OCI-LY3 (cell line): ENCODE measurements around the gene LGALS3BP.

Experiments
- H2AFZ ChIP-seq: fragments of 200-600, 300-600 bp; shearing (Covaris generic); 2 replicates; pipeline ENCODE4 v1.6.0; 2014; ENCODE audit warnings: antibody characterized with exemption, low read depth, low read length
- H3K27ac ChIP-seq: fragments of 200-600, 300-600 bp; sonication (generic); 2 replicates; pipeline ENCODE4 v1.5.1; 2014; ENCODE audit warnings: mild to moderate bottlenecking, low read length, moderate library complexity, mixed read lengths
- H3K27me3 ChIP-seq: fragments of 200-600, 300-600 bp; sonication (generic); 2 replicates; pipeline ENCODE4 v1.6.1; 2014; ENCODE audit warnings: low read depth, low read length, mixed read lengths
- H3K36me3 ChIP-seq: fragments of 200-600, 300-600 bp; sonication (generic); replicated peaks from 2 replicates; pipeline ENCODE3; 2014; ENCODE audit warnings: low read depth, low read length, mixed read lengths
- H3K4me1 ChIP-seq: fragments of 300-600, 200-600 bp; sonication (generic); 2 replicates; pipeline ENCODE4 v1.6.1; 2014; ENCODE audit warnings: low read length, mixed read lengths
- H3K4me2 ChIP-seq: fragments of 200-600, 300-600 bp; sonication (generic); 2 replicates; pipeline ENCODE4 v1.6.1; 2014; ENCODE audit warnings: low read length, mixed read lengths
- H3K4me3 ChIP-seq: fragments of 300-600, 200-600 bp; sonication (generic); 2 replicates; pipeline ENCODE4 v1.5.1; 2014; ENCODE audit warnings: antibody characterized with exemption, mild to moderate bottlenecking, low read length, moderate library complexity
- H3K79me2 ChIP-seq: fragments of 300-600, 200-600 bp; shearing (Covaris generic); 2 replicates; pipeline ENCODE4 v1.6.1; 2014; ENCODE audit warnings: mild to moderate bottlenecking, low read length, mixed read lengths
- H3K9ac ChIP-seq: fragments of 300-600, 200-600 bp; shearing (Covaris generic); 2 replicates; pipeline ENCODE4 v1.6.0; 2014; ENCODE audit warnings: mild to moderate bottlenecking, low read length, moderate library complexity
- H3K9me3 ChIP-seq: fragments of 200-600, 300-600 bp; shearing (Covaris generic); 2 replicates; pipeline ENCODE4 v1.6.1; 2014; ENCODE audit warnings: low read length, mixed read lengths; ENCODE audit not compliant: insufficient read depth
- H4K20me1 ChIP-seq: fragments of 200-600, 300-600 bp; sonication (generic); 2 replicates; pipeline ENCODE4 v1.6.1; 2016; ENCODE audit warnings: low read length, mixed read lengths; ENCODE audit not compliant: insufficient read depth
- EZH2phosphoT487 ChIP-seq: fragments of 200-600 bp; shearing (Covaris generic); IDR thresholded peaks from 2 replicates; pipeline ENCODE4 v1.6.1; 2018; ENCODE audit warnings: antibody characterized with exemption, mixed run types, low read depth
- TF ChIP-seq, protein P1 (sequence below): fragments of 200-600, 300-600 bp; sonication (generic); IDR thresholded peaks from 2 replicates; pipeline ENCODE4 v1.5.1; 2014; ENCODE audit warnings: antibody characterized with exemption, low read length, low read depth

LGALS3BP gene

GRCh38 chr17:78991017-78991738 is 11.5 kb upstream of the LGALS3BP start:
- Histone ChIP-seq H3K4me1 (0 out of 2 replicates have a peak, but pooled peaks cover 5% of the 10 kb centered on the region), H3K27me3 (no peaks in the 10 kb centered on the region), H3K9ac (no peak overlapping the region), H3K4me2 (no peak overlapping the region), H3K4me3 (no peak overlapping the region), H3K36me3 (peaks cover 34% of the 10 kb centered on the region), H4K20me1 (no peaks in the 10 kb centered on the region), H3K27ac (no peak overlapping the region), H2AFZ (no peak overlapping the region), H3K9me3 (no peaks in the 10 kb centered on the region), H3K79me2 (no peaks in the 10 kb centered on the region)
- TF ChIP-seq, protein P1, sequence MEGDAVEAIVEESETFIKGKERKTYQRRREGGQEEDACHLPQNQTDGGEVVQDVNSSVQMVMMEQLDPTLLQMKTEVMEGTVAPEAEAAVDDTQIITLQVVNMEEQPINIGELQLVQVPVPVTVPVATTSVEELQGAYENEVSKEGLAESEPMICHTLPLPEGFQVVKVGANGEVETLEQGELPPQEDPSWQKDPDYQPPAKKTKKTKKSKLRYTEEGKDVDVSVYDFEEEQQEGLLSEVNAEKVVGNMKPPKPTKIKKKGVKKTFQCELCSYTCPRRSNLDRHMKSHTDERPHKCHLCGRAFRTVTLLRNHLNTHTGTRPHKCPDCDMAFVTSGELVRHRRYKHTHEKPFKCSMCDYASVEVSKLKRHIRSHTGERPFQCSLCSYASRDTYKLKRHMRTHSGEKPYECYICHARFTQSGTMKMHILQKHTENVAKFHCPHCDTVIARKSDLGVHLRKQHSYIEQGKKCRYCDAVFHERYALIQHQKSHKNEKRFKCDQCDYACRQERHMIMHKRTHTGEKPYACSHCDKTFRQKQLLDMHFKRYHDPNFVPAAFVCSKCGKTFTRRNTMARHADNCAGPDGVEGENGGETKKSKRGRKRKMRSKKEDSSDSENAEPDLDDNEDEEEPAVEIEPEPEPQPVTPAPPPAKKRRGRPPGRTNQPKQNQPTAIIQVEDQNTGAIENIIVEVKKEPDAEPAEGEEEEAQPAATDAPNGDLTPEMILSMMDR = no peak
- TF ChIP-seq EZH2phosphoT487 = no peak

DNA sequence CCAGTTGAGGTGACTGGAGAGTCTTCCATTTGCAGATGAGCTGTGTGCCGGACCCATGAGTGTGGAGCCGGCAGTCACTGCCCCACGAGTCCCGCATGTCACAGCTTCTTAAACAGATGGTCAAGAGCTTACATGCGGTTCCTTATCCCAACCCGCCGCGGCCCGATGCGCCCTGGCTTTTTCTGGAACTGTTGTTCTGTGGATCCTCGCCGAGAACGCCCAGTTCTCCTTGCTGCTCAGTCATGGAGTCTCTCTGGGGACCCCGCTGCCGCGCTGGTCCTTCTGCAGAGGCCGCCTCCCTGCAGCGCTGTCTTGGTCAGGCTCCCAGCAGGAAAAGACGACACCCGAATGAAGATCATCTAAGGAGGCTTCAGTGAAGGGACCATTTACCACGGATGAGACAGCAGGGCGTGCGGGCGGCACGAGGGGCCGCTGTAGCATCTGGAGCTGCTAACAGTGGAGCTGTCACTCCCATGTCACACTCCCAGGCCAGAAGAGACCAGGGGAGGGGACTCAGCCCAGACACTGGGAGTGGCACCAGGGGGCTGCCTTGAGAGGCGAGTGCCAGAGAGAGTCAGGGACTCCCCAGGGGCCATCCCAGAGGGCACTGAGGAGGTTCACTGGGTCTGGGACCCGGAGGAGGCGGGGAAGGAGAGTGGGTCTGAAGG is 10.8 kb upstream of the LGALS3BP start:
- Histone ChIP-seq H3K27ac (no peak overlapping the region), H4K20me1 (no peaks in the 10 kb centered on the region), H3K4me1 (peaks cover 10% of the 10 kb centered on the region; the same call in 1 of the 2 replicates), H3K4me2 (no peak overlapping the region), H3K4me3 (no peak overlapping the region), H3K27me3 (no peaks in the 10 kb centered on the region), H2AFZ (no peak overlapping the region), H3K79me2 (no peaks in the 10 kb centered on the region), H3K9me3 (no peaks in the 10 kb centered on the region), H3K36me3 (peaks cover 34% of the 10 kb centered on the region), H3K9ac (no peak overlapping the region)
- TF ChIP-seq, protein P1 = no peak
- TF ChIP-seq EZH2phosphoT487 = no peak

GRCh38 chr17:78988152-78988551 is 8.4 kb upstream of the LGALS3BP start:
- Histone ChIP-seq H3K79me2 (no peaks in the 10 kb centered on the region), H3K9me3 (no peaks in the 10 kb centered on the region), H3K4me2 (no peak overlapping the region), H3K36me3 (peaks cover 25% of the 10 kb centered on the region), H3K27me3 (no peaks in the 10 kb centered on the region), H4K20me1 (no peaks in the 10 kb centered on the region), H3K9ac (no peak overlapping the region), H3K4me1 (peaks cover 10% of the 10 kb centered on the region; the same call in 1 of the 2 replicates), H3K27ac (no peak overlapping the region), H3K4me3 (no peak overlapping the region), H2AFZ (no peak overlapping the region)
- TF ChIP-seq EZH2phosphoT487 = no peak
- TF ChIP-seq, protein P1 = no peak

GRCh38 chr17:78986649-78987328 is 7.1 kb upstream of the LGALS3BP start:
- H3K4me1 ChIP-seq = peaks cover 10% of the 10 kb centered on the region; the same call in 1 of the 2 replicates
- peaks cover 17% of the 10 kb centered on the region for H3K36me3 ChIP-seq
- no peak overlapping the region for H3K4me3 ChIP-seq
- no peaks in the 10 kb centered on the region for H3K9me3 ChIP-seq
- no peak overlapping the region for H3K4me2 ChIP-seq
- no peak for TF ChIP-seq EZH2phosphoT487
- TF ChIP-seq, protein P1 = no peak
- no peak overlapping the region for H2AFZ ChIP-seq
- no peaks in the 10 kb centered on the region for H3K27me3 ChIP-seq
- no peak overlapping the region for H3K9ac ChIP-seq
- no peak overlapping the region for H3K27ac ChIP-seq
- no peaks in the 10 kb centered on the region for H4K20me1 ChIP-seq
- no peaks in the 10 kb centered on the region for H3K79me2 ChIP-seq
